Stimulated activated CD4-positive, alpha-beta T cell treated with anti-CD3 and anti-CD28 coated beads, Interleukin-15, amount 100 ng/mL, for 48 hours (primary cell): Measurements from ENCODE around the gene SRGAP1.
"Not testable (repeated sequence)": the region's sequence is repeated elsewhere in the genome, so short reads cannot be mapped to it uniquely, and the experiment has no call there.

Experiments used
- DNase-seq, 2 donors: peaks; one replicate each; pipeline ENCODE4 v3.0.0-alpha.2; 2020; ENCODE audit warnings: low read depth in 2 of 2

Gene SRGAP1

DNA sequence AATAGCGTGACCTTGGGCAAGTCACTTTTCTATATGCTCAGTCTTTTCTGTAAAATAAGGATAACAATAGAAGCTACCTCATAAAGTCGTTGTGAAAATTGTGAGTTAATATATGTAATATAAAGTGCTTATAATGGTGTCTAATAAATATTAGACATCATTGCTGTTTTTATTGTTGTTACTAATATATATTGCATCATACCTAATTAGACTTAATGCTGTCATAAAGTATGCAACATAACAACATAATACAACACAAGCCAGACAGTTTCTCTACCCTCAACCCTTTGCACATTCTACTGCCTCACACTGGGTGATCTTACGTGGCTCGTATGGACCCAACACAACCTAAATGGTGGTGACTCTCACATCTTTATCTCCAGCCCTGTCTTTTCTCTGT is 240.7 kb downstream of the SRGAP1 start:
- no peak for DNase-seq

DNA sequence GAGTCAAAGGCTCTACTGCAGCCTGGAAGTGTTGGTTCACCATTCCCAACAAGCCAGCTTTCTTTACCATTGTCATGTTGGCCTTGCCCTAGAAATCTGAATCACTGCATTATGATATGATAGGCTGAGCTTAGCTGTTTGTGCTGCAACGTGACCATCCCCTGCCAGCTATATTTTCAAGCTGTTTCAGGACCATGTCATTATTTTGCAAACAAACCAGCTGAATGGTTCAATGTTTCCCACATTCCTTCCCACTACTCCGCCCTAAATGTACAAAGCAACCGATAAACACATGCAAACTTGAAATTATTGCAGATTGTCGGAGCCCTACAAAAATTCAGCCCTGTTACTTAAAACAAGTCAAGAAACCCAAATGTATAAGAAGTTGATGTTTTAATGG is 241.5 kb downstream of the SRGAP1 start:
- DNase-seq = no peak

DNA sequence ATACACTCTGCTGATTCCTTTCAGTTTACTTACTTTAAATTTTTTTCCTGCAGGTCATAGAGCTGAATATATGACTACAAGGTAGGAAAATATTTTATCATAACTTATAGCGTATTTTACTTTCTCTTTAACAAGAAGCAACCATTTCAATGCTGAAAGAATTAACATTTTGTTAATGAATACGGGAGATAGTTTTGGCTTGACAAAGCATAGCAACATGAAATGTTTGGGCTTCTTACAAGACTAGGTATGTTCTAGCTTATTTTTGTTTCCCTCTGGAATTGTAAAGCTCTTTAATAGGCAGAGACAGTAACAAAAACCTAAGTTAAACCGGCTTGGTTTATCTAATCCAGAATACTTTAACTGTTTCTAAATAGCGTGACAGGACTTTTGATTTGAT is 242.4 kb downstream of the SRGAP1 start:
- DNase-seq = no peak

DNA sequence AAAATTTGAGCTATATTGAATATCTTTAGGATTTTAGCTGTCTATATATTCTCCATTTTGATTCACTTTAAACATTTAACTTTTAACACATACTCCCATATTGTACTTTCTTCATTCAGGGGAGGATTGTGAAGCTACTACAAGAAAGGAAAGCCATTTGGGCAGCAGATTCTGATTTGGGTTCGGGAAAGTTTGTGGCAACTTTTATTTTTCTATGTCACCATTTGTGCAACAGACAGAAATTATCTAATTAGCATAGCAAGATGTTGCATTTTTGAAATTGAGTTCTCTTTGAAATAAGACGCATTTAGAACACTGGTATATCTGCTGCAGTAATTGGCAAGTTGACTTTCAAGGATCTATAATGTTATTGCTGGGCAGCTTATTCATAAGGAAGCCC is 243.3 kb downstream of the SRGAP1 start:
- DNase-seq = no peak

DNA sequence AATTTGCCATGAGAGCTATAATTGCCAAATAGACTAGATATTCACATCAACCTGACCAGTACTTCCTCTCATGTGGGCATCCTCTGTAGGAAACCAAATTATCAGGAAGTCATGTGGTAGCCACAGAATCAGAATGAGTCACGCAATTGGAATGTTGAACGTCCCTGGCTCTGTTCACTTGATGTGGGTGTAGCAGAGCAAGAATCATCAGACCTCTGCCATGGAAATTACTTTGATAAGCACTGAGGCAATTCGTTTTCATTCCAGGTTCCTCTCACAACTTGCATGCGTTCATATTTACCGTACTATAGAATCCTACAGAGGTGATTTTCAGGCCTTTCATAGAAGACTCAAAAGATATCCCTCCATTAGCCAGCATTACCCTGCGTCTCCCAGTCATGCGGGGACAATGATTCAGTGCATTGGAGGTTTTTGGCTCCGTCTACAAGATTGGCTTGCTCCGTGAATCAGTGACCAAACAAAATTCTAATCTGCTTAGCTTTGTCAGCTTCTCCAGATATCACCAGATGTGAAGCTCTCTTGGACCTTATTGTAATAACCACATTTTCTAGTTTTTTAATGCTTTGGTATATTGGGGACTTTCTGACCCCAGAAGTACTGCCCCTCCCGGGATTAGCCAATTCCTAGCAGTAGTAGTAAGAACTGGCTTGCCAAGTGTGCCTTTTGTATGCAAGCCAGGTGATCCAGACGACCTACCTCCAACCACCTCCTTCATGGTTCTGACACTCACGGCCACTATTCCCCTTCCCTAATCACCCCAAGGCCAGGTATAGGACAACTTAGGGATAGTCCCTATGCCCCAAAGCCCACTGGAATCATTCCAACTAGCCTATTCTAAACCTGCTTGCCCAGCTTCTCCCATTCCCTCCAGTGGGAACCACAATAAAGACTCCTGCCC is 244.2 kb downstream of the SRGAP1 start:
- DNase-seq = no peak

DNA sequence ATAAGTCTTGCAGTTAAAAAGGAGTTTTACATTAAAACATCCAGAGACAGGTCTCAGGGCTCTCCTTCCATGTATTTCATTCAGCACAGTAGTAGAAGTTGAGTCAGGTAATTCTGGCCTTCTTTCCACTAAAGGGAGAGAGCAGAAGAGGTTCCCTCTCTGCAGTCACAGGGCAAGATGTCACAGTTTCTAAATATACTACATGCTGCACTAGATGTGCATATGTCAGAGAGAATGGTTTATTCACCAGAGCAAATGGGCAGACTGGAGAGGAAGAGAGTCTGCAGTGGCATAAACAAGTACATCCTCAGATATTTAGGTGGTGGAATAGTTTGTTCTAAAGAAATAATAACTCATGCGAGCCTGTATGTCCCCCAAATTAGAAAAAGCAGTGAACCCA is 245.5 kb downstream of the SRGAP1 start:
- no peak for DNase-seq

DNA sequence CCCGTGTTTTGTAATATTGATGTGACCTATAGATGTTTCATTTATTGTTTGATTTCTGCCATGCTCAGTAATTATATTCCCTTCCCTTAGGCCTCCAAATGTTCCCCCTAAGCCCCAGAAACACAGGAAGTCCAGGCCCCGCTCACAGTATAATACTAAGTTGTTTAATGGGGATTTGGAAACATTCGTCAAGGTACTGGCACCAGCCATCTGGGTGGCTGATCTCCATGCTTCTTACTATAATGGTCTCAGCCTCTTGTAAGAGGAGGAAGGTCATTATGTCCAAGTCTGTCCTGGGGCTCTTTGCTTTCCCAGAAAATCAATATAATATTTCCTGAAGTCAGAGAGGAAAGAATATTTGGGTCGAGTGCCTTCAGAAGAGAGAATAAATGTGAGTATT is 246.7 kb downstream of the SRGAP1 start:
- DNase-seq = no peak

DNA sequence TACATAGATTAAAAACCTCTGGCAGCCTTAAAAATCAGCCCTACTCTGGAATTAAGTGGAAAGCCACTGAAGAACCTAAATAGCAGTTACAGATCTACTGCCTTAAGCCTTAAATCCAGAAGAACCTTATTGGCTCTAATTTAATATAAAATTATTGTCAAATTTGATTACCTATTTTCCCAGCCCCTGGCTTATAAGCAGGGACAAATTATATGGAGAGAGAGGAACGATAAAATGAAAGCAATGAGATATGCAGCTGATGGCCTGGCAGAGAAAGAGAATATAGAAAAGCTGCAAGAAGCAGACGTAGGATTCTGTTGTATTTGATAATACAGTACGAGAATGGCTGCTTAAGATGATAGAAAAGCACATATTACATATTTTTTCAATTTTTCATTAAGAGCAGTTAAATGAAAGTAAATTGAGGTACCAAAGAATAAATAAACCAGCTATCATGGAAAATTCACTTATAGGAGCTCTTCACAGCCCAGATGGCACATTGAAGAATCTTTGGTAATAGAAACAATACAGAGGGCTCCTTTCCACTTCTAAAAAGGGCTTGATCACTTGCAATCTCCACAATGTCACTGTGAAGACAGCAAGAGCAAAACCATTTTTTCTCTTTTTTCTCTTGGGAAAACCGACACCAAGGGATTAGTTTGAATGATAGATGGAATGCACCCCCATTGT is 248.2 kb downstream of the SRGAP1 start:
- DNase-seq = no peak

DNA sequence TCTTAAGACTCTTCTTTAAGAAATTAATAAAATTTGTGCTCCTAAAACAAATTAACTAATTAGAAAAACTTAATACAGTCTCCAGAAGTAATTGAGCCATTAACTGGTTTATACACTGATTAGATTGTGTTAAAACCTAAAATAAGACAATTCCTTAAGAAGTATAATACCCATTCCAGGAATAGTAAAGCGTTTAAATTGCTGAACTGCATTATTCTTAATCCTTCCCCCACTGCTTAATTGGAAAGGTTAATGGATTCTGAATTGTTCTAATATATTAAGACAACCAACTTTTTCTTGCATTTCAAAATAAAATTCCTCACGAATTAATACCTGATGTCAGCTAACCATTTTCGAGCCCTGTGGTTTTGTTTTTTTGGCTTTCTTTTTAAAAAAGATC is 249.2 kb downstream of the SRGAP1 start:
- no peak for DNase-seq

DNA sequence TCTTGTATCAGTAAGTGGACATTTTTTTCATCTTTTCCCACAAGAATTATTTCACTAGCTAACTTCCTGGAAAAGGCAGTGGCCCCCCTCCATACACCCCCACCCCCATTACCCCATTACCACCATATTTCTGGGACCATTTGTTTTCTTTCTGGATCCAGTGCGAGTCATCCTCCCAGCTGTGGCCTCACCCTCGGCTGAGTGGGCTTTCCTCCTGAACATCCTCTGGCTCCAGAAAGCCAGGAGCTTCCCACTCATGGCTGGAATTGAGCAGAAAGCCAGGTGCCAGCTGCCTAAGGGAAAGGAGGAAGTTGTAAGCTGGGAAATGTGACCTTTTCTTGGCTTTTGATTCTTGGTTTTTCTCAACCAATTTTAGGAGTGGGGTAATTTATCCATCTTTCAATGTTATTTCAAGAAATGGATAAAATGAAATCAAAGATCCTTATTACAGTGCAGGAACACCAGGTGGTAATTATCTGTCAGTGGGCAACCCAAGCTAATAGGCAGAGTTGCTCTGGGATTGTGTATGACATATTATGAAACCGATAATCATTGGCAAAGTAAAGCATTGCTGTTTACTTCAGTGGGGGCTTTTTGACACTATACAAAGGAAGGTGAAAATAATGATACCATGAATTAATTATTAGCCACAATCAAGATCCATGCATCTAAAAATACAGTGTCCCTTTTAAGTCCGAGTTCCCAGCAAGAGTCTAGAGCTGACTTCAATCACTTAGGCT is 253.0 kb downstream of the SRGAP1 start:
- no peak for DNase-seq

DNA sequence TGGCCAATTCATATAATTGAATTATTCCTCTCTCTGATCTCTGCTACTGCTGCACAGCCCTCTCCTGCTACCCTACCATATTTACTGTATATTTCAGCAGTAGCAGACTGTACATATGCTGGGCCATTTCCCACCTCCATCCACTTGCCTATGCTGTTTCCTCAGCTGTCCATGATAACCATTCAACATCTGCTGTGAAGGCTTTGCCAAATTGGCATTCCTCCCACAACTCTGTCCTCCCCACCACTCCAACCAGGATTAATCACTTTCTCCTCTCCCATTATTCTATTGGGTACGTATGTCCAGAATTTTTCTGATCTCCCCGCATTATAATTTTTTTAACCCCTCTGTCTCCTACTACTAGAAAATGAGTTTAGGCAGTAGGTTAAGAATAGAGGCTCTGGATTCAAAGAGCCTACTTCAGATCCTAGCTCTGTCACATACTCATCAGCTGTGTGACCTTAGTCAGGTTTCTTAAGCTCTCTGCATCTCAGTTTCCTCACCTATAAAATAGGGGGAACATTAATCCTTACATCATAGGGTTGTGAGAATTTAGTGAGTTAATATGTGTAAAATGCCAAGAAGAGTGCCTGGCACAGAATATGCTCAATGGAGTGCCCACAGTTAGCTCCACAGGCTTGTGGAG is 254.3 kb downstream of the SRGAP1 start:
- DNase-seq = no peak

DNA sequence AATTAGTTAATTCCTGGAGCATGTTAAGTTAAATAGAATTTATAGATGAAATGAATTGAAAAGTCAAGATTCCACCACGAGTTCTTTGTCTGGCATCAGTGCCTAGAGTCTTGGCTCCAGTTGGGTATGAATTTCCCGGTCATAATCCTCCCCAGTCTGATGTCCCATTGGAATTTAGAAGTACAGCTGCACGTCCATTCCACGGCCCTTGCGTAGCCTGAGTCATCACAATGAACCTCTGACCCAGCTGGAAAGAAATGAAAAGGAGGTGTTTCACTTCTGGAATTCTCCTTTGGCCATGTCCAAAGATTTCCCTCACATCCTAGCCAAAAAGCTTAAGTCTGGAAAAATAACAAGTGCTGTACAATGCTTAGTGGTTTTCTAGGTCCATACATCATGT is 254.9 kb downstream of the SRGAP1 start:
- DNase-seq = no peak

DNA sequence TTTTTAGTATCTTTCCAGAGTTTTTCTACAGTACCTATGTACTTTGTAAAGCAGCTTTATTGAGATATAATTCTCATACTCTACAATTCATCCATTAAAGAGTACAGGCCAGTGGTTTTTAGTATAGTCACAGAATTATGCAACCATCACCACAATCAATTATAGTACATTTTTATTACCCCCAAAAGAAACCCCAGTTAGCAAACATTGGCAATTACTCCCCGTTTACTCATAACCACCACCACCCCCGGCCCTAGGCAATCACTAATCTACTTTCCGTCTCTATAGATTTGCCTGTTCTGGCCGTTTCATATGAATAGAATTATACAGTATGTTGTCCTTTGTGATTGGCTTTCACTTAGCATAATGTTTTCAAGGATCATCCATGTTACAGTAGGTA is 257.8 kb downstream of the SRGAP1 start:
- DNase-seq = no peak

DNA sequence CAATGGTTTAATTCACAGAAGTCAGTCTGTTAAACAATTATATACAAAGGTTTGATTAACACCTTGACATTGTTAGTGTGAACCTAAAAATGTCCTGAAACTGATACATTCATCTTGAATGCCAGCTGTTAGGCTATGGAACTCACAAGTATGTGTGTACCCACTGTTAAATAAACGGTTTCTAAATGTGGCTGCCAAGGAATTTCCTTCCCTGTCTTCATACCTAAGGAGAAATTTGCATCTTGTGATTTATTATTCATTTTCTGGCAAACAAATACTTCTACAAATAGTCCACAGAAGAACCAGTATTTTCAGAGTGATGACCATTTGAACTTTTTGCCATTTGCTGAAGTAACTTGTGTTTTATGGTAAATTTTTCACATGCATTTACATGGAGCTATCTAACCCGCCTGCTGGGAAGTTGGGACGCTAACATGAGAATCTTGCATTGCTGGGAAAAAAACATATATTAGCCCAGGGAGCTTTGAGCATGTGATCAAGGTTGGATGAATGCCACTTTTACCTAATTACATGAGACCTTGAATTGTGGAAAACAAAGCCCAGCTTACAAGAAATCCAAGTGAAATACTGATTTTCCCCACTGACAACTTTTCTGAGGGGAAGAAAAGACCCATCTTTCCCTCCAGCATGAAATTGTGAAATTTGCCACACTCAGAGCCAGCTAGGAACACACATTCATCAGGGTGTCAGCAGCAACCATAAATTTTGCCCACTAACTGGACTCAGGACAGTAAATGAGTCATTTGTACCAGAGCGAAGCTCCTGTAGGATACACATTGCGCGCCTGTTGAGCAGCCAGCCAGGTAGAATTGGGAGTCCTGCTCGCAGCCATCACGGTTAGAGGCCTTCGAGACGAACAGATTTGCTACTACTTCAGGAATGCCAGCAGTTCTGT is 259.6 kb downstream of the SRGAP1 start:
- no peak for DNase-seq

DNA sequence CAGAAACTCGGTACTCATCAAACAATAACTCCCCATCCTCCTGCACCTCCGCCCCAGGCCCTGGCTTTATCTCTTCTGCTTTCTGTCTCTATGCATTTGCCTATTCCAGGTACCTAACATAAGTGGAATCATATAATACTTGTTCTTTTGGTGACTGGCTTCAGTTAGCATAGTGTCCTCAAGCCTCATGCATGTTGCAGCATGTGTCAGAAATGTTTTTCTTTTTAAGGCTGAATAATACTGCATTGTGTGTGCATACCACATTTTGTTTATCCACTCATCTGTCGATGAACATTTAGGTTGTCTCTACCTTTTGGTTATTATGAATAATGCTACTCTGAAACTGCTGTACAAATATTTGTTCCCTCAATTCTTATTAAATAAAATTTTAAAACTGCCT is 260.5 kb downstream of the SRGAP1 start:
- no peak for DNase-seq

DNA sequence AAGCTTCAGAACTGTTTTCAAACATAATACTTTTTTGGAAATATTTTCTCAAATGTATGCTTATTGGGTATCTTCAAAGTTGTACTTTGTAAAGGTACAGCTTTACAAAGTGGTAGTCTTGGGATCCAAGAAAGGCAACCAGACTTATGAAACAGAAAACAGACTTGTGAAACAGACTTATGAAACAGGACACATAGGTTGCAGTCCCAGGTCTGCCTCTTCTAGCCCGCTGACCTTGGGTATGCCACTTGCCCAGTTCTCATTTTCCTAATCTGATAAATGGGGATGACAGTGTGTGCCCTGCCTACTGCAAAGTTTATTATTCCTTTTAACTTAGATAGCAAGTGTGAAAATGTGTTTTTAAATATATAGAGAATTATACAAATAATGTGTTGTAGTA is 263.3 kb downstream of the SRGAP1 start:
- no peak for DNase-seq

DNA sequence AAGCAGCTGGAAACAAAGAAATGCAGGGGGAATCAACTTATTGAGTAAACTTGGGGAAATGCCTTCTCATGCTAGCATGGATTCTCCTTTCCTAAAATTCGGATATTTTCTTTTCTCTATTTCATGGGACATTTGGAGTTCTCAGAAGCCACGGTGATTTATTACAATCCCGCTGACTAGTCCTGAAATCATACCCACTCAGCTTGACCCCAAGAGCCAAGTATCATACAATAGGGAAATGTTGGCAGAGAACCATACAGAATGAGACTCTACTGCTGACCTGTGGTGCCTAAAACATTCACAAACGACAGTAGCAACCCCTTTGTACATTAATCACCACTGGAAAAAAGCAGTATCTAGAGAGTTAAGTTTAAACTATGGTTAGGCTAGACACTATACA is 265.2 kb downstream of the SRGAP1 start:
- no peak for DNase-seq

DNA sequence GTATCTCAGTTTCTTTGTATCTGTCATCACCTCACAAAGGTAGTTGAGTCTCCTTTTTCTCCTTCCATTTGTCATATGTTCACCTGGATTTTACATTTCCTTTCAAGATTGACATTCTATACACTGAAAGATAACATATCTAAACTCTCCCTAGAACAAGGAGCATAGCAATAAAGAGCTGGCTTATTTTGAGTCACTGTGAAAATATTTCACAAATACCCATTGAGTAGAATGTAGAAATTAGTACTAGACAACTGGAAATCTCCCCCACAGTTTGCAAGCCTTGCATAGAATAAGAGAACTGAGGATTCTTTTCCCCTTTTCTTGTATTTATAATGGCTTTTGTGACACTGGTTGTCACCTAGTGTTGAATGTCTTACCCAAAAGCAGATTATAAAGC is 266.4 kb downstream of the SRGAP1 start:
- DNase-seq = no peak

DNA sequence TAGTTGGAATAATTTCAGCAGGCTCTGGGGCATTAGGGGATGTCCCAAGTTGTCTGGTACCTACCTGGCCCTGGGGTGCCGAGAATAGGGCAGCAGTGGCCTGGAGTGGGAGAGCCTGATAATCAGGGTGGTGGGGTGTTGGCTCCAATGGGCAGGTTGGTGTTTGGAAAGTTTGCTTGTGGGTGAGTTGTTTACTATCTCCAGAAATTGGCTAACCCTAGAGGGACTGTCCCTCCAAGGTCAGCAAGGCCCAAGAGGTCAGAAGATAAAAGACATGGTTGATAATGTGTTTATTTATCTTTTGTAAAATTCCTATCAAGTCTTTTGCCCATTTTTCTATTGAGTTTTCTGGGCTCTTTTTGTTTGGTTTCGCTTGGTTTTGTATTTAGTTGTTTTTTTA is 272.5 kb downstream of the SRGAP1 start:
- DNase-seq = no peak

DNA sequence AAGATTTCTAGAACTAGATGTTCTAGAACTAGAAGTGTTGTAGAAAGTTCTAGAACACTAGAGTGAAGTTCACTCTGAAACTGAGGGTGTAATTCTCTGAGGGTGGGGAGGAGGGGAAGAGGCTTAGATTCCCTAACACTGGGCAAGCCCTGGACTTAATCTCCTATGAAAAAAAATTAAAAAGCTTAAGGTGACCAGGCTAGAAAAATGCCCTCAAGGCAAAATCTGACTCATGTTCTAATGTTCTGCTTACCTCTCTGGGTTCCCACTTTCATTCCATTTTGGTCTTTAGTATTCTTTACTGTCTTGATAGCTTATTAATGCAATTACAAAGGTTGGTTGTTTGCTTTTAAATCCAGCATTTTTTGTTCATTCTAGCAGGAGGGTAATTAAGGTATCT is 276.1 kb downstream of the SRGAP1 start:
- no peak for DNase-seq

DNA sequence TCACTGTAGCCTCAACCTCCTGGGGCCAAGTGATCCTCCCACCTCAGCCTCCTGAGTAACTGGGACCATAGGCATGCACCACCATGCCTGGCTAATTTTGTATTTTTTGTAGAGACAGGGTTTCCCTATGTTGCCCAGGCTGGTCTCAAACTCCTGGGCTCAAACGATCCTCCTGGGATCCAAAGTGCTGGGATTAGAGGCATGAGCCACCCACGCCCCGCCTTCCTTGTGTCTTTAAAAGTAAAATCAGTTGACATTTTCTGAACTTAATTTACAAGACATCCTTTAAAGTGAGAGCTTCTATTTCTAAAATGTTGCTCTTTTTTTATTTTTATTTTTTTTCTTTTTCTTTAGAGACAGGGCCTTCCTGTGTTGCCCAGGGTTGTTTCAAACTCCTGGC is 276.6 kb downstream of the SRGAP1 start:
- DNase-seq = not testable (repeated sequence)
